OCI-LY3 (cell line): ENCODE data around the gene MR1.

ENCODE experiments used
- H2AFZ ChIP-seq: fragments of 200-600, 300-600 bp; shearing (Covaris generic); 2 replicates; pipeline ENCODE4 v1.6.0; 2014; ENCODE audit warnings: antibody characterized with exemption, low read depth, low read length
- H3K27ac ChIP-seq: fragments of 200-600, 300-600 bp; sonication (generic); 2 replicates; pipeline ENCODE4 v1.5.1; 2014; ENCODE audit warnings: mild to moderate bottlenecking, low read length, moderate library complexity, mixed read lengths
- H3K27me3 ChIP-seq: fragments of 200-600, 300-600 bp; sonication (generic); 2 replicates; pipeline ENCODE4 v1.6.1; 2014; ENCODE audit warnings: low read depth, low read length, mixed read lengths
- H3K36me3 ChIP-seq: fragments of 200-600, 300-600 bp; sonication (generic); replicated peaks from 2 replicates; pipeline ENCODE3; 2014; ENCODE audit warnings: low read depth, low read length, mixed read lengths
- H3K4me1 ChIP-seq: fragments of 300-600, 200-600 bp; sonication (generic); 2 replicates; pipeline ENCODE4 v1.6.1; 2014; ENCODE audit warnings: low read length, mixed read lengths
- H3K4me2 ChIP-seq: fragments of 200-600, 300-600 bp; sonication (generic); 2 replicates; pipeline ENCODE4 v1.6.1; 2014; ENCODE audit warnings: low read length, mixed read lengths
- H3K4me3 ChIP-seq: fragments of 300-600, 200-600 bp; sonication (generic); 2 replicates; pipeline ENCODE4 v1.5.1; 2014; ENCODE audit warnings: antibody characterized with exemption, mild to moderate bottlenecking, low read length, moderate library complexity
- H3K79me2 ChIP-seq: fragments of 300-600, 200-600 bp; shearing (Covaris generic); 2 replicates; pipeline ENCODE4 v1.6.1; 2014; ENCODE audit warnings: mild to moderate bottlenecking, low read length, mixed read lengths
- H3K9ac ChIP-seq: fragments of 300-600, 200-600 bp; shearing (Covaris generic); 2 replicates; pipeline ENCODE4 v1.6.0; 2014; ENCODE audit warnings: mild to moderate bottlenecking, low read length, moderate library complexity
- H3K9me3 ChIP-seq: fragments of 200-600, 300-600 bp; shearing (Covaris generic); 2 replicates; pipeline ENCODE4 v1.6.1; 2014; ENCODE audit warnings: low read length, mixed read lengths; ENCODE audit not compliant: insufficient read depth
- H4K20me1 ChIP-seq: fragments of 200-600, 300-600 bp; sonication (generic); 2 replicates; pipeline ENCODE4 v1.6.1; 2016; ENCODE audit warnings: low read length, mixed read lengths; ENCODE audit not compliant: insufficient read depth
- EZH2phosphoT487 ChIP-seq: fragments of 200-600 bp; shearing (Covaris generic); IDR thresholded peaks from 2 replicates; pipeline ENCODE4 v1.6.1; 2018; ENCODE audit warnings: antibody characterized with exemption, mixed run types, low read depth
- TF ChIP-seq, protein P1 (sequence below): fragments of 200-600, 300-600 bp; sonication (generic); IDR thresholded peaks from 2 replicates; pipeline ENCODE4 v1.5.1; 2014; ENCODE audit warnings: antibody characterized with exemption, low read length, low read depth

MR1 gene

GRCh38 chr1:181073638-181074037, 39.9 kb downstream of the MR1 start:
- Histone ChIP-seq H3K4me1 (peaks cover 12% of the 10 kb centered on the region), H4K20me1 (no peaks in the 10 kb centered on the region), H3K9ac (no peak overlapping the region), H3K27me3 (peaks cover 46% of the 10 kb centered on the region), H2AFZ (no peak overlapping the region), H3K9me3 (no peaks in the 10 kb centered on the region; the same call in 1 of the 2 replicates), H3K27ac (no peak overlapping the region), H3K4me3 (no peak overlapping the region), H3K36me3 (no peaks in the 10 kb centered on the region), H3K4me2 (no peak overlapping the region), H3K79me2 (no peaks in the 10 kb centered on the region)
- TF ChIP-seq EZH2phosphoT487: no peak
- TF ChIP-seq, protein P1, sequence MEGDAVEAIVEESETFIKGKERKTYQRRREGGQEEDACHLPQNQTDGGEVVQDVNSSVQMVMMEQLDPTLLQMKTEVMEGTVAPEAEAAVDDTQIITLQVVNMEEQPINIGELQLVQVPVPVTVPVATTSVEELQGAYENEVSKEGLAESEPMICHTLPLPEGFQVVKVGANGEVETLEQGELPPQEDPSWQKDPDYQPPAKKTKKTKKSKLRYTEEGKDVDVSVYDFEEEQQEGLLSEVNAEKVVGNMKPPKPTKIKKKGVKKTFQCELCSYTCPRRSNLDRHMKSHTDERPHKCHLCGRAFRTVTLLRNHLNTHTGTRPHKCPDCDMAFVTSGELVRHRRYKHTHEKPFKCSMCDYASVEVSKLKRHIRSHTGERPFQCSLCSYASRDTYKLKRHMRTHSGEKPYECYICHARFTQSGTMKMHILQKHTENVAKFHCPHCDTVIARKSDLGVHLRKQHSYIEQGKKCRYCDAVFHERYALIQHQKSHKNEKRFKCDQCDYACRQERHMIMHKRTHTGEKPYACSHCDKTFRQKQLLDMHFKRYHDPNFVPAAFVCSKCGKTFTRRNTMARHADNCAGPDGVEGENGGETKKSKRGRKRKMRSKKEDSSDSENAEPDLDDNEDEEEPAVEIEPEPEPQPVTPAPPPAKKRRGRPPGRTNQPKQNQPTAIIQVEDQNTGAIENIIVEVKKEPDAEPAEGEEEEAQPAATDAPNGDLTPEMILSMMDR: no peak

- H4K20me1 ChIP-seq: no peaks in the 10 kb centered on the region
- peaks cover 46% of the 10 kb centered on the region for H3K27me3 ChIP-seq
- no peaks in the 10 kb centered on the region for H3K79me2 ChIP-seq
- peaks cover 28% of the 10 kb centered on the region for H3K4me1 ChIP-seq
- TF ChIP-seq, protein P1: no peak
- no peak for TF ChIP-seq EZH2phosphoT487
- H3K4me2 ChIP-seq: no peak overlapping the region
- H3K9ac ChIP-seq: no peak overlapping the region
- no peaks in the 10 kb centered on the region; the same call in 1 of the 2 replicates for H3K9me3 ChIP-seq
- H3K36me3 ChIP-seq: no peaks in the 10 kb centered on the region
- no peak overlapping the region for H3K4me3 ChIP-seq
- H3K27ac ChIP-seq: no peak overlapping the region
- no peak overlapping the region for H2AFZ ChIP-seq
Measured at GRCh38 chr1:181075766-181076350, 42.1 kb downstream of the MR1 start.

DNA sequence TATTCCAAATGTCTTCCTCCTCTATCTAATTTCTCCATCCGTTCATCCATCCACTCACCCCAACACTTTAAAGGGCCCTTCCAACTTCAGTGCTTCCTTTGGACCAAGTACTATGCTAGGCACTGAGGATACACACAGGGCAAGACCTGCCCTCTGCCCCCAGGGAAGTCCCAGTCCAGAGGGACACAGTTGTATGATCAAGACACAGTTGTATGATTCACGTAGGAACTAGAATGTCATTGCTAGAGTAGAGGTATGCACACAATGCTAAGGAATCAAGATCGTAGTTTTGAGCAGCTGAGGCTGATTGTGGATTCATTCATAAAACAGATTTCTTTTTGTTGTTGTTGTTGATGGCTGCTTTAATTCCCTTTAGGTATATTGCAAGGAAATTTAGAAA, 43.1 kb downstream of the MR1 start:
- H2AFZ ChIP-seq: no peak overlapping the region
- no peaks in the 10 kb centered on the region; the same call in 1 of the 2 replicates for H3K9me3 ChIP-seq
- H3K9ac ChIP-seq: no peak overlapping the region
- H3K4me2 ChIP-seq: no peak overlapping the region
- no peaks in the 10 kb centered on the region for H3K79me2 ChIP-seq
- no peak overlapping the region for H3K27ac ChIP-seq
- H3K4me1 ChIP-seq: peaks cover 28% of the 10 kb centered on the region
- no peaks in the 10 kb centered on the region for H3K36me3 ChIP-seq
- H3K27me3 ChIP-seq: peaks cover 52% of the 10 kb centered on the region
- TF ChIP-seq, protein P1: no peak
- TF ChIP-seq EZH2phosphoT487: no peak
- H4K20me1 ChIP-seq: no peaks in the 10 kb centered on the region
- H3K4me3 ChIP-seq: no peak overlapping the region

GRCh38 chr1:181077576-181078242, 43.9 kb downstream of the MR1 start:
- peaks cover 28% of the 10 kb centered on the region for H3K4me1 ChIP-seq
- peaks cover 55% of the 10 kb centered on the region for H3K27me3 ChIP-seq
- no peak overlapping the region for H3K9ac ChIP-seq
- H3K4me2 ChIP-seq: peak overlapping the region; percentile 15; the same call in 1 of the 2 replicates
- H3K4me3 ChIP-seq: no peak overlapping the region
- TF ChIP-seq, protein P1: no peak
- no peak for TF ChIP-seq EZH2phosphoT487
- no peak overlapping the region for H3K27ac ChIP-seq
- H4K20me1 ChIP-seq: no peaks in the 10 kb centered on the region
- H2AFZ ChIP-seq: no peak overlapping the region
- no peaks in the 10 kb centered on the region for H3K36me3 ChIP-seq
- H3K9me3 ChIP-seq: no peaks in the 10 kb centered on the region; the same call in 1 of the 2 replicates
- H3K79me2 ChIP-seq: no peaks in the 10 kb centered on the region
